ENCODE results near the gene OR1K1. TPM values are rescaled to one million over a fixed set of nuclear protein-coding genes. Genes with fewer than 3 reads are reported as not detected.

The OR1K1 gene
- total RNA-seq, 4 donors from 2014 or later, result not detected

DNA sequence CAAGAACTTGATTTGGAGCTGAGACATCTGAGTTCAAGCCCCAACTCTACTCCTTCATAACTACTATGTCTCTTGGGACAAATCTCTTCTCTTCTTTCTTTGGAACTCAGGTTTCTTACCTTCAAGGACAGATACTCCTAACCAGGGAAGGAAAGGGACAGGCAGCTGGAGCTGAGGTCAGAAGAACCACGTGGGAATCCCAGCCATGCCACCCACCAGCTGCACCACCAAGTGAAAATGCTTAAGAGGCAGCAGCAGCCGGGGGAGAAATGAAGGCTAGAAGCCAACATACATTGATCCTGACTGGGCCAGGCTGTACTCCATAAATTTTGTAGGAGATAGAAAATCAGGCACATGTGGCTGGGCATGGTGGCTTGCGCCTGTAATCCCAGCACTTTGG, 20.7 kb upstream of the OR1K1 start:
- 88 to 90% methylated on average over 3 of the region's 3 CpGs for WGBS, 2 donors
- no peak for TF ChIP-seq POLR2A (IDR thresholded peaks at IDR 0.05)
- no peak for TF ChIP-seq CTCF (IDR thresholded peaks at IDR 0.05)
- no peaks in the 10 kb centered on the region for H3K36me3 ChIP-seq
- DNase-seq, result no peak
- H3K4me3 ChIP-seq (replicated peaks in 1 of 3), result no peak overlapping the region
- no peaks in the 10 kb centered on the region for H3K4me1 ChIP-seq
- H3K27me3 ChIP-seq, result no peaks in the 10 kb centered on the region
- H3K9me3 ChIP-seq, result no peaks in the 10 kb centered on the region
- H3K27ac ChIP-seq, result no peak overlapping the region
- intact Hi-C loops (cut with DNase I), result no loop called here

GRCh38 chr9:122780026-122780425, 19.9 kb upstream of the OR1K1 start:
- Histone ChIP-seq H3K27ac (no peak overlapping the region), H3K27me3 (no peaks in the 10 kb centered on the region), H3K4me1 (no peaks in the 10 kb centered on the region), H3K36me3 (no peaks in the 10 kb centered on the region), H3K9me3 (no peaks in the 10 kb centered on the region), H3K4me3 (replicated peaks in 1 of 3) (no peak overlapping the region)
- intact Hi-C loops (cut with DNase I), result no loop called here
- DNase-seq, result no peak
- TF ChIP-seq POLR2A (IDR thresholded peaks at IDR 0.05) (no peak), CTCF (IDR thresholded peaks at IDR 0.05) (no peak)
- WGBS, 2 donors, result 48 to 57% methylated on average over 4 of the region's 4 CpGs

DNA sequence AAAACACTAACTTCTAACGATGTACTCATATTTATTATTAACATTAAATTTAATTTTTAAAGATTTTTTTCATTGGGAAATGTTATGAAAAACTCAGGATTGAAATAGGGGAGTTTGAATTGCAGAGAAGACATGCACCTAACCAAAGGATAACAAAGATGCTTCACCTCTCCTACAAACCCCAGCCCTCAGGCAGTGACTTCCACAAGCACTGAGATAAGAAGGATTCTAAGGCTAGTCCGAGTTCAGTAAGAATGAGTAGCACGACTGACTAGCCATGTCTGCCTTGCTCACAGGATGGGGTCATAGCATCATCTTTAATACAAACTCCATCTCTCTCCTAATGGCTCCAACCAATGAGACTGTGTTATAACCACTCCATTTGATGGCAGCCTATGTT, 18.3 kb upstream of the OR1K1 start:
- Histone ChIP-seq H3K4me3 (replicated peaks in 1 of 3) (no peak overlapping the region), H3K27me3 (no peaks in the 10 kb centered on the region), H3K36me3 (no peaks in the 10 kb centered on the region), H3K4me1 (no peaks in the 10 kb centered on the region), H3K27ac (no peak overlapping the region), H3K9me3 (no peaks in the 10 kb centered on the region)
- TF ChIP-seq POLR2A (IDR thresholded peaks at IDR 0.05), result no peak
- TF ChIP-seq CTCF (IDR thresholded peaks at IDR 0.05), result no peak
- no peak for DNase-seq
- intact Hi-C loops (cut with DNase I), result no loop called here
- WGBS, 2 donors, result 67 to 71% methylated on average over 3 of the region's 3 CpGs

GRCh38 chr9:122785269-122785668, 14.7 kb upstream of the OR1K1 start:
- intact Hi-C loops (cut with DNase I), result no loop called here
- Histone ChIP-seq H3K36me3 (no peaks in the 10 kb centered on the region), H3K4me3 (replicated peaks in 1 of 3) (no peak overlapping the region), H3K27ac (no peak overlapping the region), H3K9me3 (no peaks in the 10 kb centered on the region), H3K27me3 (no peaks in the 10 kb centered on the region), H3K4me1 (no peaks in the 10 kb centered on the region)
- TF ChIP-seq CTCF (IDR thresholded peaks at IDR 0.05) (no peak), POLR2A (IDR thresholded peaks at IDR 0.05) (no peak)
- DNase-seq, result no peak

- DNase-seq, result no peak
- WGBS, 2 donors, result 83 to 95% methylated on average over 4 of the region's 4 CpGs
- Histone ChIP-seq H3K27ac (no peak overlapping the region), H3K4me3 (replicated peaks in 1 of 3) (no peak overlapping the region), H3K27me3 (no peaks in the 10 kb centered on the region), H3K4me1 (no peaks in the 10 kb centered on the region), H3K9me3 (no peaks in the 10 kb centered on the region), H3K36me3 (no peaks in the 10 kb centered on the region)
- intact Hi-C loops (cut with DNase I), result no loop called here
- TF ChIP-seq POLR2A (IDR thresholded peaks at IDR 0.05), result no peak
- TF ChIP-seq CTCF (IDR thresholded peaks at IDR 0.05), result no peak
Measured at GRCh38 chr9:122786338-122786737, 13.6 kb upstream of the OR1K1 start.
